C4-2B (cell line): ENCODE measurements around the gene PPM1G.

Experiments used
- H3K27ac ChIP-seq: fragments of 450-650 bp; 2 replicates; pipeline ENCODE4 v1.5.1; 2017
- CTCF ChIP-seq: fragments of 450-650 bp; conservative IDR thresholded peaks from 2 replicates; pipeline ENCODE4 v1.5.1; 2017; ENCODE audit warnings: mild to moderate bottlenecking
- ZFX ChIP-seq: fragments of 450-650 bp; IDR thresholded peaks from 2 replicates; pipeline ENCODE4 v1.6.1; 2017

Gene PPM1G

GRCh38 chr2:27381577-27382181 is 27.7 kb downstream of the PPM1G start:
- peak overlapping the region; percentile 89 for H3K27ac ChIP-seq
- TF ChIP-seq CTCF = no peak
- TF ChIP-seq ZFX = no peak

- H3K27ac ChIP-seq = peak within 1 kb of the TSS; percentile 89
These were observed 28.5 kb downstream of the PPM1G start, which contains the start of gene ZNF513 for GRCh38 chr2:27380626-27381545. Gene ZNF513 (minus strand): TSS chr2:27380734. CDS start chr2:27380526, 208 bp downstream.

GRCh38 chr2:27379836-27380625 is 29.4 kb downstream of the PPM1G start:
- peak overlapping the region; percentile 89 for H3K27ac ChIP-seq

More at GRCh38 chr2:27380626-27381545, 28.5 kb downstream of the PPM1G start, which contains the start of gene ZNF513:
- TF ChIP-seq ZFX (no peak), CTCF (no peak)

GRCh38 chr2:27379383-27379835 is 30.0 kb downstream of the PPM1G start:
- peak overlapping the region; percentile 89 for H3K27ac ChIP-seq
- TF ChIP-seq ZFX (no peak), CTCF (no peak)

More at GRCh38 chr2:27379836-27380625, 29.4 kb downstream of the PPM1G start:
- TF ChIP-seq ZFX = peak; percentile 48
- no peak for TF ChIP-seq CTCF

GRCh38 chr2:27378809-27379290 is 30.5 kb downstream of the PPM1G start:
- peak overlapping the region; percentile 5; the same call in 1 of the 2 replicates for H3K27ac ChIP-seq
- TF ChIP-seq ZFX = no peak
- TF ChIP-seq CTCF = no peak

GRCh38 chr2:27378096-27378808 is 31.1 kb downstream of the PPM1G start:
- peak overlapping the region; percentile 5; the same call in 1 of the 2 replicates for H3K27ac ChIP-seq
- TF ChIP-seq CTCF (no peak; the same call in 1 of the 2 replicates), ZFX (no peak)
